A549 (cell line): ENCODE results near the gene COQ4. TPM values are rescaled to one million over a fixed set of nuclear protein-coding genes. Genes with fewer than 3 reads are reported as not detected.

ENCODE experiments used
- ATAC-seq, 2 experiments: fragments of 200-7000 bp in 1 of 2; fragments of >200 bp in 1 of 2; cut with Nextera tagmentation in 1 of 2; cut with Tn5 transposase in 1 of 2; 3 replicates each; pipeline versions ENCODE4 v1.8.0 to v1.9.1; 2018 to 2020; ENCODE audit warnings: mild to moderate bottlenecking in 1 of 2, moderate library complexity in 1 of 2
- CTCF ChIA-PET: fragments of 300-600 bp; sonication (Branson Sonifier 250); formaldehyde crosslinking; extraction: SDS; loops from one replicate; lab custom pipeline; 2021; ENCODE audit warnings: antibody characterized with exemption, inconsistent platforms; lab: Yijun Ruan, JAX
- POLR2A ChIA-PET: fragments of 350-600 bp; formaldehyde crosslinking; extraction: SDS; loops from one replicate; lab custom pipeline; 2021; ENCODE audit warnings: antibody characterized with exemption, inconsistent platforms; lab: Yijun Ruan, JAX
- DNase-seq, 2 experiments: peaks; one replicate each; pipeline versions ENCODE4 v3.0.0 to v3.0.0-alpha.2; 2011 to 2016; ENCODE audit warnings: low read depth in 1 of 2, low spot score in 1 of 2
- FAIRE-seq: peaks from 2 replicates; lab custom pipeline; 2011; peaks lifted over from hg19 to GRCh38; lab: Jason Lieb, UNC
- H3K27ac ChIP-seq, 2 experiments: fragments of >200 bp; sonication (Bioruptor Twin); formaldehyde crosslinking; 3 replicates each; pipeline ENCODE4 v1.5.1; 2016 to 2017
- H3K4me1 ChIP-seq: fragments of >200 bp; sonication (Bioruptor Twin); formaldehyde crosslinking; 3 replicates; pipeline ENCODE4 v1.6.1; 2016
- H3K4me2 ChIP-seq: fragments of >200 bp; sonication (Bioruptor Twin); formaldehyde crosslinking; 3 replicates; pipeline ENCODE4 v1.6.1; 2016
- H3K4me3 ChIP-seq: fragments of >200 bp; sonication (Bioruptor Twin); formaldehyde crosslinking; 3 replicates; pipeline ENCODE4 v1.5.1; 2016
- H3K9me3 ChIP-seq: fragments of >200 bp; sonication (Bioruptor Twin); formaldehyde crosslinking; 3 replicates; pipeline ENCODE4 v1.6.1; 2016
- CBX2 ChIP-seq: fragments of 200-600 bp; sonication (generic); IDR thresholded peaks from 2 replicates; pipeline ENCODE4 v1.6.1; 2016; ENCODE audit warnings: low read depth, mild to moderate bottlenecking, borderline replicate concordance
- CHD2 ChIP-seq: fragments of 150-350 bp; IDR thresholded peaks from 2 replicates; pipeline ENCODE4 v1.6.1; 2014; ENCODE audit warnings: low read length; ENCODE audit not compliant: partially characterized antibody
- EHMT2 ChIP-seq: fragments of 200-600 bp; sonication (generic); IDR thresholded peaks from 2 replicates; pipeline ENCODE4 v1.6.1; 2016; ENCODE audit warnings: antibody characterized with exemption, low read depth, mild to moderate bottlenecking, moderate library complexity
- ESRRA ChIP-seq: fragments of 150-350 bp; IDR thresholded peaks from 2 replicates; pipeline ENCODE4 v1.6.1; 2014; ENCODE audit warnings: mild to moderate bottlenecking, low read length, borderline replicate concordance
- FOSL2 ChIP-seq, 2 experiments: fragments of 450-650 bp in 1 of 2; fragments of >200 bp in 1 of 2; sonication (Bioruptor Twin) in 1 of 2; formaldehyde crosslinking; IDR thresholded peaks; 2 replicates each; pipeline versions ENCODE4 v1.5.0 to v1.6.1; 2016 to 2020; ENCODE audit warnings: mild to moderate bottlenecking in 1 of 2, moderate library complexity in 1 of 2
- GATA3 ChIP-seq: IDR thresholded peaks from 2 replicates; pipeline ENCODE4 v1.6.1; 2012; ENCODE audit warnings: borderline replicate concordance
- HDAC2 ChIP-seq: fragments of 200-600 bp; sonication (generic); IDR thresholded peaks from 2 replicates; pipeline ENCODE4 v1.6.1; 2016
- JUN ChIP-seq, 2 experiments: fragments of >200 bp; sonication (Bioruptor Twin); formaldehyde crosslinking; IDR thresholded peaks; 2 replicates in 1 of 2; 3 replicates in 1 of 2; pipeline ENCODE4 v1.6.1; 2016 to 2017
- KDM1A ChIP-seq: fragments of 200-600 bp; sonication (generic); IDR thresholded peaks from 2 replicates; pipeline ENCODE4 v1.6.1; 2016; ENCODE audit warnings: low read depth, mild to moderate bottlenecking
- KDM5A ChIP-seq: fragments of 200-600 bp; sonication (generic); IDR thresholded peaks from 2 replicates; pipeline ENCODE4 v1.6.1; 2016; ENCODE audit warnings: antibody characterized with exemption, mild to moderate bottlenecking
- MAZ ChIP-seq: fragments of 150-350 bp; IDR thresholded peaks from 2 replicates; pipeline ENCODE4 v1.6.1; 2014; ENCODE audit warnings: antibody characterized with exemption, low read depth, low read length, borderline replicate concordance
- MYC ChIP-seq: IDR thresholded peaks from 2 replicates; pipeline ENCODE4 v1.6.1; 2012; ENCODE audit warnings: mild to moderate bottlenecking, inconsistent platforms, low read length, improper control_type of control experiment, borderline replicate concordance
- PHF8 ChIP-seq: fragments of 200-600 bp; sonication (generic); IDR thresholded peaks from 2 replicates; pipeline ENCODE4 v1.6.1; 2016; ENCODE audit warnings: low read depth, mild to moderate bottlenecking, antibody characterized with exemption, moderate library complexity, borderline replicate concordance
- POLR2A ChIP-seq: IDR thresholded peaks from 2 replicates; pipeline ENCODE4 v1.6.1; 2012; ENCODE audit warnings: mild to moderate bottlenecking, low read length
- RAD21 ChIP-seq, 2 experiments: fragments of >200 bp in 1 of 2; sonication (Bioruptor Twin) in 1 of 2; formaldehyde crosslinking in 1 of 2; IDR thresholded peaks in 1 of 2; conservative IDR thresholded peaks in 1 of 2; 2 replicates in 1 of 2; 3 replicates in 1 of 2; pipeline ENCODE4 v1.6.1; 2012 to 2018; ENCODE audit warnings: inconsistent platforms in 1 of 2
- RCOR1 ChIP-seq: fragments of 150-350 bp; IDR thresholded peaks from 2 replicates; pipeline ENCODE4 v1.6.1; 2014; ENCODE audit warnings: antibody characterized with exemption, low read length, low read depth
- SREBF2 ChIP-seq: fragments of 450-650 bp; IDR thresholded peaks from 2 replicates; pipeline ENCODE4 v1.6.1; 2014; ENCODE audit warnings: mild to moderate bottlenecking, moderate library complexity
- TFCP2L1 ChIP-seq: fragments of 250-450 bp; sonication (Bioruptor Pico); IDR thresholded peaks from 2 replicates; pipeline ENCODE4 v1.5.0; 2021; ENCODE audit warnings: mild to moderate bottlenecking
- ZNF302 ChIP-seq: fragments of 250-450 bp; sonication (Bioruptor Pico); IDR thresholded peaks from 2 replicates; pipeline ENCODE4 v1.9.0; 2021; ENCODE audit warnings: inconsistent platforms, mild to moderate bottlenecking, moderate library complexity
- WGBS: methylation state at CpG from one replicate; pipeline ENCODE4 v1.1.6; 2017; ENCODE audit errors: missing lambda C conversion rate; 5-methylcytosine and 5-hydroxymethylcytosine counted together
- polyA plus RNA-seq, 4 experiments: library from polyadenylated mRNA; depleted of rRNA in 3 of 4; stranded (reverse); fragments of >200 nt; fragmentation: RNase III in 1 of 4; extraction: RNeasy Plus Mini Kit Qiagen cat#74134 plus additional on column Dnase treatment in 1 of 4; gene quantifications; 2 replicates in 3 of 4; 3 replicates in 1 of 4; pipeline ENCODE4 v1.2.3, GENCODE V29; 2011 to 2017
- TF ChIP-seq, protein P1 (sequence below): fragments of >200 bp; sonication (Bioruptor Twin); formaldehyde crosslinking; IDR thresholded peaks from 3 replicates; pipeline ENCODE4 v1.5.1; 2016
- TF ChIP-seq, protein P2 (sequence below): fragments of >200 bp; sonication (Bioruptor Twin); formaldehyde crosslinking; IDR thresholded peaks from 3 replicates; pipeline ENCODE4 v1.6.1; 2016
- TF ChIP-seq, protein P3 (sequence below): IDR thresholded peaks from 2 replicates; pipeline ENCODE4 v1.6.1; 2012
- TF ChIP-seq, protein P4 (sequence below): fragments of 150-350 bp; IDR thresholded peaks from 2 replicates; pipeline ENCODE4 v1.6.1; 2014; ENCODE audit warnings: low read depth, mild to moderate bottlenecking, low read length
- TF ChIP-seq, protein P5 (sequence below): IDR thresholded peaks from 2 replicates; pipeline ENCODE4 v1.6.1; 2012
- TF ChIP-seq, protein P6 (sequence below): IDR thresholded peaks from 2 replicates; pipeline ENCODE4 v1.6.1; 2012; ENCODE audit warnings: low read depth, borderline replicate concordance

The COQ4 gene
- polyA plus RNA-seq, 2 of the 4 experiments (the other 2 are of a cell fraction): 32.5 to 41.3 TPM

DNA sequence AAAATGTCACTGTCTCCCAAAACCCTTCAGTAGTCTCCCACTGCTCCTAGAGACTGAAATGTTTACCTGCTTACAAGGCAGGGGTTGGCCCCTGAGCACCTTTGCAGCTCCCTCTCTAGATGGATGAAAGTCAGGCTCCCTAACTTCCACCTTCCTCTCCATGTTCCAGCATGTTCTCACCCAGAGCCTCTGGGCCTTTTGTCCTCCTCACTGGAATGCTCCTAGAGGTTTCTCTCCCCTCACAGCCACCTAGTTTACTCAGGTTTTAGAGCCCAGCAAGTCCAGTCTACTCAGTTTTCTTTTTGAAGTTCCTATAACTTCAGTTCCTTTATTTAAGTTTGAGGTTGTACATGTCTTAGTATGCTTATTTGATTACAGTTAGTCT, 47.7 kb downstream of the COQ4 start:
- peak overlapping the region; percentile 77 for H3K4me2 ChIP-seq
- POLR2A ChIA-PET: interaction anchor here (1.5 to 2.3 kb wide), 5 partner anchors 9 to 94 kb away, joined by 4 to 34 read pairs (median 6); partner anchors contain the start of genes CERCAM, GOLGA2, SLC27A4 and SWI5

DNA sequence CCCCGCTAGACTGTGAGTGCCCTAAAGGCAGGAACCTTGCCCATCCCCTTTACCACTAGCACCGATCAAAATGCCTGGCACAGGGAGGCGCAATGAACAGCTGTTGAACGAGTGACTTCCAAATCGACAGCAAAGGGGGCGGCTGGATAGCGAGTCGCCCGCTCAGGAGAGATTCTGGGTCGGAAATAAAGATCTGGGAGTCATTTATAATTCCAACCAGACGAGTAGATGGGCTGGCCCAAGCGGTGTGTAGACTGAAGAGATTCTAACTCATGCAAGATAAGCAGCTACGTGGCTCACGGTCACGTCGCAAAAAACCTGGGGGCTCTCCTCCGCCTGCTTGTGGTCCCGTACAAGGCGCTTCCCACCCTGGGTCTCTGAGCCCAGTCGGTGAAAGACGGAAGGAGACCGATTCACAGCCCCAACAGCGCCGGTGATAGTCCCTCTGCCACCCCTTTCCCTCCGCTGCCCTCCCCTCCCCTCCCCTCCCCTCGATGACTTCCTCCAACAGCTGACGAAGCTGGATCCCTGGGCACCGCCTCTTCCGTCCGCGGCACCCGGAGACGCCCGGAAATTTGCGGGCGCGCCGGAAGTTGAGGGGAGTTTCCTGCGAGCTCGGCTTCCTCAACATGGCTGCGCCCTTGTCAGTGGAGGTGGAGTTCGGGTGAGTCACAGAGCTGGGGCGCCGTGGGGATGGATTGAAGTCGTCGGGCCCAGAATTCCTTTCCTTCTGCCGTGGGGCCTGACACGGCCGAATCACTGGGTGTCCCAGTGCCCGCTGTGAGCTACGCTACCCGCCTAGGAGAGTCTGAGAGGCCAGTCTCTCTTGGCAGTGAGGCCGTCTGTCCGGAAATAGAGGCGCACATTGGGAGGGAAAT, 48.4 kb downstream of the COQ4 start, which contains the start of gene URM1:
URM1 (plus strand) TSS at position 623 of the 878 bp plus-strand sequence; CDS start at position 630, 7 bp downstream.
- Histone ChIP-seq H3K27ac (peak within 1 kb of the TSS; percentile 89 to 90), H3K9me3 (no peaks in the 10 kb centered on the region), H3K4me2 (peak within 1 kb of the TSS; percentile 96), H3K4me3 (peak within 1 kb of the TSS; percentile 83), H3K4me1 (peaks cover 19% of the 10 kb centered on the region; the same call in 2 of the 3 replicates)
- ChIA-PET CTCF (interaction anchor here (1.0 to 5.0 kb wide), 9 partner anchors 9 to 75 kb away, joined by 3 to 39 read pairs (median 5); partner anchors contain the start of gene CERCAM), POLR2A (interaction anchor here (0.5 to 2.3 kb wide), 12 partner anchors 10 to 264 kb away, joined by 3 to 34 read pairs (median 5); partner anchors contain the start of genes CERCAM, GOLGA2, SLC27A4 and SWI5)
- 2% methylated on average over 31 of the region's 55 CpGs for WGBS
- FAIRE-seq (no peak), ATAC-seq (peak; percentile 96 to 98), DNase-seq (peak; percentile 94 to 97)
- peak in 1 of 2 experiments; percentile 82; a peak in 1 of 5 replicates for TF ChIP-seq JUN (IDR thresholded peaks at IDR 0.05)
- TF ChIP-seq, protein P1, sequence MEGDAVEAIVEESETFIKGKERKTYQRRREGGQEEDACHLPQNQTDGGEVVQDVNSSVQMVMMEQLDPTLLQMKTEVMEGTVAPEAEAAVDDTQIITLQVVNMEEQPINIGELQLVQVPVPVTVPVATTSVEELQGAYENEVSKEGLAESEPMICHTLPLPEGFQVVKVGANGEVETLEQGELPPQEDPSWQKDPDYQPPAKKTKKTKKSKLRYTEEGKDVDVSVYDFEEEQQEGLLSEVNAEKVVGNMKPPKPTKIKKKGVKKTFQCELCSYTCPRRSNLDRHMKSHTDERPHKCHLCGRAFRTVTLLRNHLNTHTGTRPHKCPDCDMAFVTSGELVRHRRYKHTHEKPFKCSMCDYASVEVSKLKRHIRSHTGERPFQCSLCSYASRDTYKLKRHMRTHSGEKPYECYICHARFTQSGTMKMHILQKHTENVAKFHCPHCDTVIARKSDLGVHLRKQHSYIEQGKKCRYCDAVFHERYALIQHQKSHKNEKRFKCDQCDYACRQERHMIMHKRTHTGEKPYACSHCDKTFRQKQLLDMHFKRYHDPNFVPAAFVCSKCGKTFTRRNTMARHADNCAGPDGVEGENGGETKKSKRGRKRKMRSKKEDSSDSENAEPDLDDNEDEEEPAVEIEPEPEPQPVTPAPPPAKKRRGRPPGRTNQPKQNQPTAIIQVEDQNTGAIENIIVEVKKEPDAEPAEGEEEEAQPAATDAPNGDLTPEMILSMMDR: peak; percentile 28; the same call in 2 of the 3 replicates
- TF ChIP-seq RCOR1: no peak
- no peak for TF ChIP-seq KDM1A
- peak; percentile 45; the same call in 1 of the 2 replicates for TF ChIP-seq HDAC2
- TF ChIP-seq, protein P2, sequence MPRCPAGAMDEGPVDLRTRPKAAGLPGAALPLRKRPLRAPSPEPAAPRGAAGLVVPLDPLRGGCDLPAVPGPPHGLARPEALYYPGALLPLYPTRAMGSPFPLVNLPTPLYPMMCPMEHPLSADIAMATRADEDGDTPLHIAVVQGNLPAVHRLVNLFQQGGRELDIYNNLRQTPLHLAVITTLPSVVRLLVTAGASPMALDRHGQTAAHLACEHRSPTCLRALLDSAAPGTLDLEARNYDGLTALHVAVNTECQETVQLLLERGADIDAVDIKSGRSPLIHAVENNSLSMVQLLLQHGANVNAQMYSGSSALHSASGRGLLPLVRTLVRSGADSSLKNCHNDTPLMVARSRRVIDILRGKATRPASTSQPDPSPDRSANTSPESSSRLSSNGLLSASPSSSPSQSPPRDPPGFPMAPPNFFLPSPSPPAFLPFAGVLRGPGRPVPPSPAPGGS: 0 out of 3 replicates have a peak, but pooled peaks have one; percentile 30
- TF ChIP-seq, protein P3, sequence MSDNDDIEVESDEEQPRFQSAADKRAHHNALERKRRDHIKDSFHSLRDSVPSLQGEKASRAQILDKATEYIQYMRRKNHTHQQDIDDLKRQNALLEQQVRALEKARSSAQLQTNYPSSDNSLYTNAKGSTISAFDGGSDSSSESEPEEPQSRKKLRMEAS: no peak; the same call in 1 of the 2 replicates
- TF ChIP-seq, protein P4, sequence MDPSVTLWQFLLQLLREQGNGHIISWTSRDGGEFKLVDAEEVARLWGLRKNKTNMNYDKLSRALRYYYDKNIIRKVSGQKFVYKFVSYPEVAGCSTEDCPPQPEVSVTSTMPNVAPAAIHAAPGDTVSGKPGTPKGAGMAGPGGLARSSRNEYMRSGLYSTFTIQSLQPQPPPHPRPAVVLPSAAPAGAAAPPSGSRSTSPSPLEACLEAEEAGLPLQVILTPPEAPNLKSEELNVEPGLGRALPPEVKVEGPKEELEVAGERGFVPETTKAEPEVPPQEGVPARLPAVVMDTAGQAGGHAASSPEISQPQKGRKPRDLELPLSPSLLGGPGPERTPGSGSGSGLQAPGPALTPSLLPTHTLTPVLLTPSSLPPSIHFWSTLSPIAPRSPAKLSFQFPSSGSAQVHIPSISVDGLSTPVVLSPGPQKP: 0 out of 2 replicates have a peak, but pooled peaks have one; percentile 7
- no peak for TF ChIP-seq FOSL2 (IDR thresholded peaks at IDR 0.05)
- TF ChIP-seq FOSL2 (CRISPR knock-in tag; IDR thresholded peaks at IDR 0.05): peak; percentile 85
- TF ChIP-seq POLR2A: peak; percentile 83
- TF ChIP-seq ZNF302 (CRISPR knock-in tag): no peak
- TF ChIP-seq, protein P5, sequence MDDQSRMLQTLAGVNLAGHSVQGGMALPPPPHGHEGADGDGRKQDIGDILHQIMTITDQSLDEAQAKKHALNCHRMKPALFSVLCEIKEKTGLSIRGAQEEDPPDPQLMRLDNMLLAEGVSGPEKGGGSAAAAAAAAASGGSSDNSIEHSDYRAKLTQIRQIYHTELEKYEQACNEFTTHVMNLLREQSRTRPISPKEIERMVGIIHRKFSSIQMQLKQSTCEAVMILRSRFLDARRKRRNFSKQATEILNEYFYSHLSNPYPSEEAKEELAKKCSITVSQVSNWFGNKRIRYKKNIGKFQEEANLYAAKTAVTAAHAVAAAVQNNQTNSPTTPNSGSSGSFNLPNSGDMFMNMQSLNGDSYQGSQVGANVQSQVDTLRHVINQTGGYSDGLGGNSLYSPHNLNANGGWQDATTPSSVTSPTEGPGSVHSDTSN: peak; percentile 57; the same call in 1 of the 2 replicates
- TF ChIP-seq PHF8: peak; percentile 30; the same call in 1 of the 2 replicates
- TF ChIP-seq, protein P6, sequence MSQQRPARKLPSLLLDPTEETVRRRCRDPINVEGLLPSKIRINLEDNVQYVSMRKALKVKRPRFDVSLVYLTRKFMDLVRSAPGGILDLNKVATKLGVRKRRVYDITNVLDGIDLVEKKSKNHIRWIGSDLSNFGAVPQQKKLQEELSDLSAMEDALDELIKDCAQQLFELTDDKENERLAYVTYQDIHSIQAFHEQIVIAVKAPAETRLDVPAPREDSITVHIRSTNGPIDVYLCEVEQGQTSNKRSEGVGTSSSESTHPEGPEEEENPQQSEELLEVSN: no peak
- TF ChIP-seq MYC: no peak
- peak; percentile 40; the same call in 1 of the 2 replicates for TF ChIP-seq MAZ
- TF ChIP-seq KDM5A: peak; percentile 88

More for the DNA sequence above, 47.7 kb downstream of the COQ4 start:
- ATAC-seq: peak; percentile 7 to 21; a peak in 3 of 6 replicates
- Histone ChIP-seq H3K9me3 (no peaks in the 10 kb centered on the region), H3K4me1 (peaks cover 19% of the 10 kb centered on the region; the same call in 2 of the 3 replicates), H3K4me3 (peak overlapping the region; percentile 83), H3K27ac (peak overlapping the region; percentile 89 to 90)
- no peak for DNase-seq
- TF ChIP-seq ESRRA (no peak), TFCP2L1 (CRISPR knock-in tag) (no peak), EHMT2 (no peak), CBX2 (no peak), RAD21 (conservative IDR thresholded peaks at IDR 0.05 in 1 of 2, IDR thresholded peaks at IDR 0.05 in 1 of 2) (no peak), JUN (IDR thresholded peaks at IDR 0.05) (no peak), CHD2 (no peak), GATA3 (no peak), SREBF2 (no peak)
- TF ChIP-seq, protein P1: no peak
- no peak for FAIRE-seq
- CTCF ChIA-PET: interaction anchor here (1.0 to 5.0 kb wide), 7 partner anchors 8 to 75 kb away, joined by 3 to 39 read pairs (median 11); partner anchors contain the start of gene CERCAM
